Measurements from ENCODE around the gene TUT1.

The TUT1 gene

GRCh38 chr11:62548545-62549335 is 42.6 kb downstream of the TUT1 start:
- FAIRE-seq: no peak
- TF ChIP-seq POLR2A (IDR thresholded peaks at IDR 0.05; ENCODE audit: low read depth, low read length): no peak

GRCh38 chr11:62547691-62548281 is 43.5 kb downstream of the TUT1 start:
- FAIRE-seq: no peak
- TF ChIP-seq POLR2A (IDR thresholded peaks at IDR 0.05; ENCODE audit: low read depth, low read length): no peak
- peak; percentile 28 for DNase-seq (ENCODE audit: insufficient read length, low spot score)

More at GRCh38 chr11:62548545-62549335, 42.6 kb downstream of the TUT1 start:
- DNase-seq (ENCODE audit: insufficient read length, low spot score): no peak

- DNase-seq (ENCODE audit: insufficient read length, low spot score): peak; percentile 50
- TF ChIP-seq POLR2A (IDR thresholded peaks at IDR 0.05; ENCODE audit: low read depth, low read length): no peak; the same call in 1 of the 2 replicates
- FAIRE-seq: no peak
These were observed 44.2 kb downstream of the TUT1 start for GRCh38 chr11:62546929-62547625.

GRCh38 chr11:62546244-62546928 is 44.9 kb downstream of the TUT1 start, which contains the start of gene AHNAK:
Gene AHNAK (minus strand): TSS chr11:62546806. CDS start chr11:62536098, 10,708 bp downstream.
- peak; percentile 96 for TF ChIP-seq POLR2A (IDR thresholded peaks at IDR 0.05; ENCODE audit: low read depth, low read length)
- DNase-seq (ENCODE audit: insufficient read length, low spot score) (peak; percentile 46), FAIRE-seq (no peak)

DNA sequence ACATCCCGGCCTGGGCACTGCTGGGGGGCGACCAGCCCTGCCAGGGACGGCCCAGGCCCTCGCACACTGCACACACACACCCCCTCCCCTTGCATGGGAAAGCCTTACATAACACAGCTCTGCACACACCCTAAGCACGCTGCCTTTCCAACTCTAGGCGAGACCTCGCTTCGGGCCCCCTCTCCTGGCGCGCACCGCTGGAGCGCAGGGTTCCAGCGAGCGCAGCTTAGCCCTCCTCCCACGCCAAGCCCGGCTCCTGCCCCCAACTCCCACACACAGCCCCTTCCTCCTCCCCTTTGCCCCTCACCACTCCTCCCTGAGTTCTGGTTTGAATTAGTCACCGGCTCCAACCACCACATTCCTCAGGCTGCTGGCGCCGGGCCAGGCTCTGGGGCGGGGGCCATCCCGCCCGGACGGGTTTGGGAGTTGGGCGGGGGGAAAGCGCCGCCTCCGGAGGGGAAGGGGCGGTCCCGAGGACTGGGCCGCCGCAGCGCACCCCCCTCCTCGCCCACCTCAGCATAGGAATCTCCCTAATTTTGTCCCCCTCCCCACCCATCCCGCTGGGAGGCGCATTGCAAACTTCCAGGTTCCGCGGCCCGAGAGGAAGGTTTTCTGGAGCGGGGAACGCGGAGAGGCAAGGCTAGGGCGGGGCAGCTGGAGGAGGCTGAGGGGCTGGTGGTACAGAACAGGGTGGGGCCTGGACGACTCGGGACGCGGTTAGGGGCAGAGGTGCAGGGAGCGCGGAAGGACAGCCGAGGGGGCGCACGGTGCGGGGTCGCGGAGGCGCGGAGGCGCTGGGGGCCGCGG is 45.7 kb downstream of the TUT1 start:
- DNase-seq (ENCODE audit: insufficient read length, low spot score) (peak; percentile 79), FAIRE-seq (no peak)
- TF ChIP-seq POLR2A (IDR thresholded peaks at IDR 0.05; ENCODE audit: low read depth, low read length): peak; percentile 64

DNA sequence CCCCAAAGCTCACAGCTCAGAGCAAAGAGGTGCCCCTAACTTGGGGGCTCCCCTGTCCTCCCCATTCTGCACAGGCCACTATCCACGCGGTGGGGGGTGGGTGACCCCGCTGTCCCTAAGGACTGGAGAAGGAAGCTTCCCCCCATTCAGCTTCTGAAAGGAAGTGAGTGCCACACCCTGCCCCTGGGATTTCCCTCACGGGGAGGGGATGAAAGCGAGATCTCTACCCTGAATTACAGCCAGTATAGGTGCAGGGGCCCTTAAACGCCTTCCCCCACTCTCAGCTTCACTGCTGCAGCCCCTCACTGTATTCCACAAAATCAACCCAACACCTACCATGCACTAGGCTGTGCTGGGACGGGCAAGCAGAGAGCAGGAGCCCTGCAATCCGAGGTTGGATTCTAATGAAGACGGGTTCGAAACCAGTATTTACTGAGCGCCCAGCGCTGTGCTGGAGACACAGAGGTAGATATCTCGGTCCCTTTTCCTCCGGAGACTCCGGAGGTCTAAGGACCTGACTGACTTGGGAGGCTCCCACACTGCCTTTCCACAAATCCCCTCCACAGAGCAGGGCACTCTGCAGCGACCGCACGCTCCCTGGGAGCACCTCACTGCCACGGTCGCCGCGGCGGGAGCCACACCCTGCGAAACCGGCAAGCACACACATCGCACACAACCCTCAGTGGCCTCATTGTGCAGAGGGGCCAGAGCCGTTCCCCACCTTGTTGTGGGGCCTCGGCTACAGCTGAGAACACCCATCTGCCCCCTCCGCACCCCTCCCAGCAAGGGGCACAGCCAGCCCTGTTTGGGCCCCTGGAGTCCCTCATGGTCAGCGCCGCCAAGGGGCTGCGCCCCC is 46.5 kb downstream of the TUT1 start:
- DNase-seq (ENCODE audit: insufficient read length, low spot score): peak; percentile 13
- TF ChIP-seq POLR2A (IDR thresholded peaks at IDR 0.05; ENCODE audit: low read depth, low read length): 0 out of 2 replicates have a peak, but pooled peaks have one; percentile 23

GRCh38 chr11:62543680-62544444 is 47.5 kb downstream of the TUT1 start:
- DNase-seq (ENCODE audit: insufficient read length, low spot score): no peak
- FAIRE-seq: no peak
- TF ChIP-seq POLR2A (IDR thresholded peaks at IDR 0.05; ENCODE audit: low read depth, low read length): no peak

More for the DNA sequence above, 46.5 kb downstream of the TUT1 start:
- no peak for FAIRE-seq

- no peak; the same call in 1 of the 2 replicates for TF ChIP-seq POLR2A (IDR thresholded peaks at IDR 0.05; ENCODE audit: low read depth, low read length)
- DNase-seq (ENCODE audit: insufficient read length, low spot score) (peak; percentile 56), FAIRE-seq (no peak)
These were observed 48.4 kb downstream of the TUT1 start for GRCh38 chr11:62542750-62543567.

DNA sequence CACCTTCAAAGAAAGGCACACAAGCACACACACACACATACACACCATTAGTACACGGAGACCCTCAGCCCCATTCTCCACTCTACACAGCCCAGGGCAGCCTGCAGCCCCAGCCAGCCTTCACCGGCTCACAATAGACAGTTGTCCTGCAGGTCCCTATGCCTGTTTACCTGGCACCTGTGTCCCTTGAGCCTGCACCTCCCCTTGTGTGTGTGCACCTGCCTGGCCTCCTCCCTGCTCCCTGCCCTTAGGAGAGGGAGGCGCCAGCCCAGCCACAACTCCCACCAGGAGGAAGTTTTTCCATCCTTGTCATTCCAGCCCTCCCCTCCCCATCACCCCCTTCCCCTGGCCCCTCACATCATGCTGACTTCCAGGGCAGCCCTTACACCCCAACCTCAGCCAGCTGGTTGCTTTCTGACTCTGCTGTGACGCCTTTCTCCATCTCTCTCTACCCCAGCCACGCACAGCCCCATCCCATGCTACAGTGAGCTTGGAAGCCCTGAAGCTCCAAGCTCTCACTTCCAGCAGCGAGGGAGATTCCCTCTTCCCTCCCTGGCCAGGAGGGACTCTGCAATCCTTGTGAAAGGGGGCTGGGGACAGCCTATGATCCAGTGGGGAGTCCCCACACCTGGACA is 49.1 kb downstream of the TUT1 start:
- TF ChIP-seq POLR2A (IDR thresholded peaks at IDR 0.05; ENCODE audit: low read depth, low read length): no peak
- FAIRE-seq: no peak

More for the DNA sequence above, 49.1 kb downstream of the TUT1 start:
- no peak for DNase-seq (ENCODE audit: insufficient read length, low spot score)

Data from H54 (cell line).